Activated CD4-positive, alpha-beta T cell treated with anti-CD3 and anti-CD28 coated beads, Interleukin-10, Interleukin-2, amounts not matched to agents 100 ng/mL and 50 ng/mL, durations not matched to agents 16 hours and 8 hours (primary cell): ENCODE measurements around the gene HS2ST1.

Experiments
- DNase-seq: peaks from one replicate; pipeline ENCODE4 v3.0.0-alpha.2; 2020

Gene HS2ST1

DNA sequence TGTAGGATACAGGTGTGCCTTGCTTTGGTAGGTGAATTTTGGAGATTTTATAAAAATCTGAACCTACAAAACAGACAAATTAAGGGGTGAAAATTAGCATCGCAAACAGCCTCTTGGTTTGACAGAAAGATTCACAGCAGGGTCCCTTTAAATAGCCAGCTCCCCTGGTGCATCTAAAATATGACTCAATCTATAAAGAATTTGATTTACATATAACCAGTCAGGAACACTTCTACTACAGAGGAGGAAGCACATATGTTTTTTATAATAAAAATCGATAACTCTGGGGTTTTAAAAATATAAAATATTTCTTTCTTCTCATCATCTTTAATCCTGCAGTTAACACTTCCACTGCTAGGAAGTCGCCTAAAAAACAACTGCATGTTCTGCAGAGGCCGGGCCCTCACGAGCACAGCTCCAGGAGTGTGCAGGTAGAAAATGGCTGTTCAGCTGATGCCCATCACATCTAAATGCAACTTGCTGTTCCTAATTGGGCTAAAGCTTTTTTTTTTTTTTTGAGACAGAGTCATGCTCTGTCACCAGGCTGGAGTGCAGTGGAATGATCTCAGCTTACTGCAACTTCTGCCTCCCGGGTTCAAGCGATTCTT lies 203.4 kb downstream of the HS2ST1 start:
- DNase-seq: no peak

DNA sequence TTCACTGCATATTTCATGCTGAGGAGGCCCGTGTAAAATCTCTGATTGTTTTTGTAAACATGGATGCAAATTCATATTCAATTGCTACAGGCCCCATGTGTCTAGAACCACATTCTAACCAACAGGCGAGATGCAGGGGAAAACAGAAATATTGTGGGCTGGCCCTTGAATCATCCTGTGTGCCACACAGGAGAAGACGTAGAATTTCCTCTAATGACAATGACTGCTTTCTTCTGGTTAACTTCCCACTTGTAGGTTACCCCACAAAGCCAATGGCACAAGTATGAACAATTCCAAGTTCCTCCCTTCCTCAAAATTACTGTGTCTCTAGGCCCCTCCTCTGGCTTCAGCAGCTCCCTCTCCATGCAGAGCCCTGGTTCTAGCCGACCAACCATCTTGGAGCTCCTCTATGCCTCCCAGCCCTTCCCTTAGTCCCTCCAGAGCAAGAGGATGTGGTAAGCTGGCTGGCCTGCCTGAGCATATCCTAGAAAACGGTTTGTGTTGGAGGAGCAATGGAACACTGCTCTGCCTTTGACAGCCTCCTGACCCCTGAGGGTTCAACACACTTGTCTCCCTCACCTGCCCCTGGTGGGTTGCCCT lies 205.2 kb downstream of the HS2ST1 start:
- no peak for DNase-seq

DNA sequence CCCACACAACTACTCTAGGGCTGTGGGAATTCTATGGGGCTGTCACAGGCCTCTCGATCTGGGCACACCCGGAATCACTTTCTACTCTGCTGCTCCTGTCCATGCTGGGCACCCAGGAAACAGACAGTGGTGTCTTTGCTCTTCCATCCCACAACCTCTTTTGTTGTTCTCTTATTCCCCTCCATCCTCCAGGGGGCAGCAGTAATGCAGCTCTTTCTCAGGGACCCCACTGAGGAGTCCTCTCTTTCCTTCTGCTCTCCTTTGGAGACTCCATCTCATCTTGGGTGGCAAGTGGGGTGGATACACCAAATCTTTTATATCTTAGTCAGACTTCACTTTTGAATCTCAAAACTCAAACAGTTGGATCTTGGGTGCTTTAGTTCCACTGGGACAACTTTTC lies 206.3 kb downstream of the HS2ST1 start:
- DNase-seq: peak; percentile 4

DNA sequence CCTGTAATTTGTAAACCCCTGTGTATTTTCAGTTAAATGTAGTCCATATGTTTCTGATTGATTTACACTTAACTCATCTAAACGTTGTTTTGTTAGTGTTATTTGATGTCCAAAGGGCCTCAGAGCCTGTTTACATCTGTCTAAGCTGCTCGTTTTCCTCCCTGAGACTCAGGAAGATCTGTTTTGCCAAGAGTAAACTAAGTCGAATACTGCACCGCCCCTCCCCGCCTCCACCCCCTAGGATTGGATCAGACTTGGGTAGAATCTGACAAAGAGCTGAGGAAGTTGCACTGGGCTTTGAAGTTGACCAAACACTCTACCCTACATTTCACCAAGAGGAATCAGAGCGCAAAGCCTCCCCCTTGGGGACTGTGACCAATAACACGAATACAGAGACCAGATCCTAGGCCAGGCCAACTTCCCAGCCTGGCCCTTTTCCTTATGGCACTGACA lies 207.3 kb downstream of the HS2ST1 start:
- DNase-seq: no peak

DNA sequence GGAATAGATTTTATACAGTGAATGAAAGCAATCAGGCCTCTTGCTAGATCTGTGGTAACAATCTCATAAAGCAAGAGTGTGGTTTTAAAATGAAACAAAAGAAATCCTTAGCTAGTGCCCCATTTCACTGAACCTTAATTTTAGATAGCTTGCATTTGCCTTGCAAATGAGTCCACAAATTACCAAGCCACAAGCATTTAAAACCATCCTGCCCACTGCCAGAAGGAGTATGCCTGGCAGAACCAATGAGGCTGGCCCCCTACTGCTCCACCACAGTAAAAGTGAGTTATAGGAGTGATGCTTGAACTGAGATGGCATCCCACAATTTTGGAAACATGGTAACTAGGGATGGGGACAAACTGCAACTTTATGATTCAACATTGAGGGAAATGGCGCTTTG lies 207.8 kb downstream of the HS2ST1 start:
- no peak for DNase-seq

DNA sequence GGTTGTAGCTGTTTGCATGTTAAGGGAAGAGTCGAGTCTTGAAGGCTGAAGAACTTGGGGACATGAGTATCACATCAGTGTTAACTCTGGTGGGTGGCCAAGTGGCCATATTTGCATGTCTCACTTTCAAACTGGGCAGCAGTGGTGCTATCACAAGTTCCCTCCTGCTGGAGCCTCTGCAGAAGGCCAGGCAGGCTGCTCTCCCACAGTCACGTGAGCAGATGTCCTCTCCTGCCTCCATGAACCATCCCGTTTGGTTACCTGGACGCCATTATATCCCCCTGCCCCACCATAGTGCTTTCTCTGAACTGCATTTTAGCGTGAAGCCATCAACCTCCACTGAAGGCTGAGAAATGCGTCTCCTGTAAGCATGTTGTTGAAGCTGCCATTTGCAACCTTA lies 209.2 kb downstream of the HS2ST1 start:
- no peak for DNase-seq

DNA sequence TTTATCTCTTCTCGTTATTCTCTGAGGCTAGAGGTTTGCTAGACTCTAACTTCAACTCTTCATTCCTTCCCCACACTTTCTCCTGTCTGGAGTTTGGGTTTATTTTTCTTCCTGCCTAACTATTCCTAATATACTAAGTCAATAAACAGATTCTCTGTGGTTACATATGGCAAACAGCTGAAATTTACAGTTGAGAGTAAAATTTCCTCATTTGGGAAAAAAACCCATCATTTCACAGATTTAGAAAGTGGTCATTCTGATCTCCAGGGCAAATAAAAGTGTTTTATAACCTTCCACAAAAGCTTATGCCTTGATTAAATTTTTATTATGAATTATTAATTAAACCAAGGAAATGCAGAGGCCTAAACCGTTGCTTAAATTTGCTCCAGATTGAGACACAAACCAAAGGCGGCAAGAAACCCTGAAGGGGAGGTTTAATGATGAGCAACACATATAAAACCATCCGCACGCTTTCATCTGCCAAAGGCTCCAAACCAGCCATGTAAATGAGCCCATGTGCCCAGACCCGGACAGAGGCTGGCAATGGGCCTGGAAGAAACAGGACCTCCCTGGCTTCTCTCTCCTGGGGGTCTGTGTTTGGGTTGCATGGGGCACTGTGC lies 212.6 kb downstream of the HS2ST1 start:
- DNase-seq: no peak

DNA sequence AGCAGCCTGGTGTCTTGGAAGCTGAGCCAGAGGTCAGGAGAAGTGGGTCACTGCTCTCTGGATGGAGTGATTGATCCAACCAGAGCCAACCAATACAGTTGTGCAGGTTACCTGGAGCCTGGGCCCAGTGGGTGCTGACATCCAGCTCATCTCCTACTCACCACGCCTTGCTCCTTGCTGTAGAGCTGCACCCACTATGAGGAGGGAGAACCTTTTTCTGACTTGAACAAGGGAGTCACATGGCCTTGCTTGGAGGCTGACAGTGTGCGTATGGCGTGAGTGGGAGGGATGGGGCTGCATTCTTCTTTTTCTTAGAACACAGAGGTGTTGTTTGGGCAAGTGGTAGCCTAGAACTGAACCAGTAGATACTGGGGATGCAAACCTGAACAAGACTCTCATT lies 213.1 kb downstream of the HS2ST1 start:
- DNase-seq: no peak

DNA sequence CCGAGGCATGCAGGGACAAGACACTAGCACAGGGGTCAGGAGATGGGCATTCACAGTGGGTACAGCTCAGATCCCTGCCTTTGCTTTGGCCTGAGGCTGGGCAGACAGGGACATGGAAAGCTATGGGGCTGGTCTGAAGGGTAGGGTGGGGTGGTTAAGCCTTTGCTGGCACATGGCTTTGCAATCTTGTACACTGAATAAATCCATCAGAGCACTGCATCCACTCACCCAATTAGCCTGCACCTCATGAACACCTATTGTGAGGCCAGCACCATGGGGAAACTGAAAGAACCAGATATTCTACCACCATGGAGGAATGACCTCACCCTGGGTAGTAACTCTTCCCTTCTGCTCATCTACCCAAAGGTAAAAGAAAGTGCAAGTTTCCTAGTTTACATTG lies 214.6 kb downstream of the HS2ST1 start:
- no peak for DNase-seq

DNA sequence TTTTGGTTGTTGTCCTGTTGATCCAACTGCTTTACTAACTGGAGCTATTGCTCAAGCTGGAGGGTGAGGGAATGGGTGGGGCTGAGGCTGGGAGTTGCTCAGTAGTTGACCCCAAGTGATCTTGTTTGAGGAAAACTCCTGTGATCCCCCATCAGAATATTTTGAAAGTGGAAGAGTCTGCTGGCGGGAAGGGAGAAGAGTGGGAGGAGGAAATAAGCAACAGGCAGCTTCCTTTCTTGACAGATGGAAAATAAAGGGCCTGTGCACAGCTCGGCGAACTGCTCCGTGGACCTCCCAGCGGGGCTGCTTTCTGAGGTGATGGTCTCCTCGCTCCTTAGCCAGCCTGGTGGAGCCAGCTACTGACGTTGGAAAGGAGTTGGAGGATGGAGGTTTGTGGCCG lies 215.2 kb downstream of the HS2ST1 start:
- DNase-seq: no peak

DNA sequence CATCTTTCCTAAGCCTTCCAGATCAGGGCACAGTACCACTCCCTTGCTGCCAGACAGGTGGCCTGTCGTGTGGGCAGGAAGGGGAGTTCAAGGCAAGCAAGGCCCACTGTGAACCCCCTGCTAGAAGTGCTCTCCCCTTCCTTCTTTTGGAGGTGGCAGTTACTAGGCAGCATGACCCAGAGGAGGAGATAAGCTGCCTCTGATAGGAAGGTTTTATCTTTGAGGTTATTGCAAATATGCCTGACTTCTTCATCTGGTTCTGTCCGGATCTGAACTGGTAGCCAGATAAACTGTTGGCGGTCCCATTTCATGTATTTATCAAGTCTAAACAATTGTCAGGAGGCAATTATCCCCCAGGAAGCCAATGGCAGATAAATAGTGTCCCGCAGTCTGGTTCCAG lies 216.0 kb downstream of the HS2ST1 start:
- no peak for DNase-seq

DNA sequence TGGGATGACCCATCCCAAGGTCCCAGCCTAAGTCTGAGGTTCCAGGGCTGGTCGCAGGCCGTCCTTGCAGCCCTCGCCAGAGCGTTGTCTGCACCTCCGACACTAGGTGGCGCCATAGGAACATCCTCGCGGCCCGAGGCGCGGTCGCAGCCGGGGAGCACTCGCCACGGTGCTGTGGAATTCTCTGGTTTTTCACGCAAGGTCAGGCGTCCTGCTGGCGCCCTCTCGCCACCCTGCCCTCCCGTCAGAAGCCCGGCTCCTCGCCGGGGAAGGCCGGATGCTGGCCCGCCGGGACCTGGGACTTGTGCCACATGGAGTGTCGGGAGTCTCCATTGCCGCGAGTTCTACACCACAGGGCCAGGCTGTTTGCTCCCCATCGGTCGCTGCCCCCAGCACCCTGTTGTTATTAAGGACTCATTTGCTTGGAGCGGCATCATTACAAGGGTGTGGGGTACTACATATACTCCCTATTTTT lies 217.4 kb downstream of the HS2ST1 start:
- peak; percentile 77 for DNase-seq

DNA sequence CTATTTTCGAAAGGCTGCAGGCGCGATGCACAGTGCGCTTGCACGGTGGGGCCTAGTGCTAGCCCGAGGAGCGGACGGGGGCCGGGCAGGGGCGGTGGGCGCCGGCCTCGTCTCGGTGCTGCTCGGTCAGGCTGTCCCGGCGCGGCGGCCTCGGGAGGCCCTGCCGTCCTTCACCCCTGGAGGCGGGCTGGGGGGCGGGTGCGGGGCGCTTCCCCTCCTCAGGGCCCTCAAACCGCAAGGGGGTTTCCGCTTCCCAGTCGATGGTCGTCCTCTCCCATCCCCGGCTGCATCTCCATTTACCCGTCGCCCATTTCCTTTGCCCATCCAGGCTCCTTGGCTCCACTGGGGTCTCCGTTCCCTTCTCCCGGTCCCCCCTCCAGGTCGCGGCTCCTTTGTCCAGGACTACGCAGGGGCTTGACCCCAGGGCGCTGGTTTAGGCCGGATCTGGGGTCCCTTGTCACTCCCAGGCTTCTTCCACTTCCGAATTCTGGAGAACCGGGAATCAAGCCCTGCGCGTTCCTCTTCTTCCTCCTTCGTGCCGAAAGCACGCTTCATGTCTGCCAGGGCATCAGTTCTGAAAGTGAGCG lies 217.9 kb downstream of the HS2ST1 start:
- DNase-seq: no peak

DNA sequence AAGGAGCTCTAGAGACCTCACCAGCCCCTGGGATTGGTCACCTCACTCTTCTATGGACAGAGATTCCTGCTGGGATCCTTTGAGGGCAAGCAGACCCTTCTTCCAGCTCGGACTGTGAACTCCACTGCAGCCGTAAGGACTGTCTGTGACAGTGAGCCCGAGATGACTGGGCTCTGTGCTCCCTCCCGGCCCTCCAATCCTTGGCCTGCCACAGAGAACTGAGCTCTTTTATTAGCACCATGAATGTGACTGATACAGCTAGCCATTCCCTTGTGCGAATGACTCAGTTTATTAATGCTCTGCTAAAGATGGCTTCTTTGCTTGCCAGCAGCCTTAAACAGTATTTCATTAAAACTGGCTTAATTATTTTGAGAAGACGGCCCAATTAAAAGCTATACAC lies 219.6 kb downstream of the HS2ST1 start:
- DNase-seq: no peak

DNA sequence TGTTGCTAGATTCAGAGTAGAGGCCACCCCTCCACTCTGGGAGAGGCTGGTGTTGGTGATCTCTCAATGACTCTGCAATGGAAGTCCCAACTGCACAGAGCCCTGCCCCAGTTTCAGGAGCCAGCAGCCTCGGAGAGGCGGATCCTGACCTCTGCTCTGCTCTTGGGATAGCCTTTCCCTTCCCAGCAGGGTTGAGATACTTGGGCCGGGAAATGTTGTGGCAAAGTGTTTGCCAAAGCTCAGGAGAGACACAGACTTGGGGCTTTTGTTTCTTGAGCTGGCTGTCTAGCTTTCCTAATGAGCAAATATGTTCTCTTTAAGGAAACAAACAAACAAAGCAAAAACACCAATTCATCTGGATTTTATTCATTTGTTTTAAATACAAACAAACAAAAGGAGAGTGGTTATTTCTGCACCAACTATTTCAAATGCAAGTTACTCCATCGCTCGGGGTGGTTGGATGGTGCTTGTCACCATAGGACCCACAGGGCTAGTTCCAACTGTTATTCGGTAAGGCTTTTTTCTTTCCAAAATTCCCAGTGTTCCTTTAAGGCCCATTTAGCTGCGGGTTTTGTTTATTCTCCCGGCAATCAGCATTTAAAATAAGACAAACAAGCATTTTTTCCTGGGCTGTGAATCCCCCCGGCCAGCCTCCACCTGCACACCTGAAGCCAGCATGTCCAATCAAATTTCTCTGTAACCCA lies 220.3 kb downstream of the HS2ST1 start:
- DNase-seq: no peak

DNA sequence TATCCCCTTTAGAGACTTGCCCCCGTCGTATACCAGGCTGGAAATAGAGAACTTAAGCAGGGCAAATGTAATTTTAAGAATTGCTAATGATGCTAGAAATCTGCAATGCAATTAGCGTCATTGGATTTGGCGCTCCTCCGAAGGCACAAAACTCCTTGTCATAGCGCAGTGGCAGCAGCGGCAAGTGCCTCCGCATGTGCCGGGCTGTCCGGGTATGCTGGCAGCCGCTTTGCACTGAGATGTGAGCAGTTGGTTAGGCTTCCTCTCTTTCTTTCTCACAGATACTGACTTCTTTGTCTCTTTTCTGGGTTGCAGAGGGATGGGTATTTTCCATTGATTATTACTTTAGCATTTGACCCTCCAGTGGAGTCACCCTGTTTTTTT lies 220.9 kb downstream of the HS2ST1 start:
- no peak for DNase-seq

DNA sequence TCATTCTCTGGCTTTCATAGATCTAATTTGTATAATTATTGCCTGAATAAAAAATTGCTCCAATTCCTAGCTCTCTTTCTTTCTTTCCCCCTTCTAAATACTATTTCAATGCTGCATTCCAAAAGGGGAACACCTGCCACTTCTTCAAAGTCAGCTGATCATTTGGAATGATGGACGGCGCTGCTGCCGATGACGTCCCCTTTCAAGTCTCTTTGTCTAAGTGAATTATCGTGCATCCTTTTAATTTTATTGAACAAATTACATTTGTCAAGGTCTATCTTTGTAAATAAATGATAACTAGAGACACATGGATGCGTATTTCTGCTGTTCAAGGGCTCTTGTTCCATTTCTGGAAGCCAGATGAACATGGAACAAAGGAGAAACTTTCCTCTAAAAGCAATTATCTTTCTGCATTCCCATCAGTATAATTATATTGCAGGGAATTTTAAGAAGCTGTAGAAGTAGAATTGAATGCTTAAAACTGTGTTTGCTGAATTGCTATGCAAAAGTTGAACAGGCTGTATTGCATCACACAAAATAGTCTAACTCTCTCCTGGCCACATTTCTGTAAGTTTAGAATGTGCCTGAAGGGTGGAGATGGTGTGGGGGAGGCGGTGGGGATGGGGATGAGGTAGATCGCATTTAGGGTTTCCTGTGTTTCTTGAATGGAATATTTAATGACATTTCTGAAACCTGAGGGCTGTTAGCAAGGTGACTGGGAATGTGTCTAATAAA lies 222.3 kb downstream of the HS2ST1 start:
- no peak for DNase-seq

DNA sequence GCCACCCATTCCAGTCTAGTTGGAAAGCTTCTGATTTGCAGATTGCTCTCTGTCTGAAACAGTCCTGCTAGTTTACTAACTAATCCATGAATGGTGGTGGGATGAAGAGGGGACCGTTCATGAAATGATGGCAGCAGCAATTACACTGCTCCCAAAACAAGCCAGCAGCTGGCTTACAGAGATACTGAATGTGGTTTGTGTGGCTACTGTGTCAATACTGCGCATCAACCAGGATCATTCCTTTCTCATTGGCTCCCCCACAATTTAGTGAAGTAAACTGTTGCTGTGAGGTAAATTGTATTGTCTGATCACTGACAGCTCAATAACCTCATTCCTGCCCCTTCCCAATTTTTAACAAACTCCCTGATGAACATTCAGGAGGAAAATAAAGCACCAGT lies 222.9 kb downstream of the HS2ST1 start:
- no peak for DNase-seq

DNA sequence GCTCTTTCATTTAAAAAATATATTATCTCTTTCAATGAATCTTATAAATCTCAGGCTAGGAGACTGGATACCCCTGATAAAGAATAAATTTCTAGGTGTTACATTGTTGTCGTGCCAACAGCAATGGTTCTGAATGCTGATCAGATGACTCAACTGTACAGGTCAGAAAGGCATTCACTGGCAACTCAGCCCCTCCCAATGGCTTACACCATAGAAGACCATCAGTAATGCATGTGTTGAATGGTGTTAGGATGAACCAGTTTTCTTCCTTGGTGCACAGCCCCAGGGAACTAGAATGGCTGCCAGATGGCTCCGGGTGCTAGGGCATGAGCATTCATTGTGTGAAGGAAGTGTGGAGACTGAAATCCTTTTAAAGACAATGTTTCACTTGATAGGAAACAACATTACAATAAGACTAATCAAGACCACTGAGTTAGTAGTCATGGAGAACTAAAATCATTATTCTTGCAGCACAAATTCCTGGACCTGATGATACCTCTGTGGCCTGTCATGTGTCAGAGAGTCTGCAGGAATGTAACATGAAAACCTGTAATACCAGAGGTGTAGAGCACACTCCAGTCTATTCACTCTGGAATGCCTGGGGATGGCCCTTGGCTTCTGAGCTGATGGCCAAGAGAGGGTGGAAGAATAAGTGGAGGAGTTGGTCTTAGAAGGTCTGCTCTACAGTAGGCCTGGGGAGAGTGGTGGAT lies 226.6 kb downstream of the HS2ST1 start:
- DNase-seq: no peak

DNA sequence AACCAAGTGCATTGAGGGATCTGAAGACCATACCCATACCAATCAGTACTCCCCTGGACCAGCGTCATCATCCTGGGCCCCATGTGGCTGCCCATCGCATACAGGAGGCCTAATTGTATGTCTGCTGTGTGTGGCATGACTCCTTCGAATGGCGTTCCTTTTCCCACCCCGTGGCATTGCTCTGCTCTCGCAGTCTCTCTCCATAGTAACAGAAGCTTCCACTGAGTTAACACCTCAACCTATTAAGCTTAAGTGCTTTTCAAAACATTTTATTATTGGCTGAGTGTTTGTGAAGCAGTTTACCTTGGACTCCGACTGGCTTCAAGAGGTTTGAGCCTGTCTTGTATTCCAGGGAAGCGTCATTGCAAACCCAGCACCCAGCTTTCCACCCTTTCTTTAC lies 227.1 kb downstream of the HS2ST1 start:
- no peak for DNase-seq

DNA sequence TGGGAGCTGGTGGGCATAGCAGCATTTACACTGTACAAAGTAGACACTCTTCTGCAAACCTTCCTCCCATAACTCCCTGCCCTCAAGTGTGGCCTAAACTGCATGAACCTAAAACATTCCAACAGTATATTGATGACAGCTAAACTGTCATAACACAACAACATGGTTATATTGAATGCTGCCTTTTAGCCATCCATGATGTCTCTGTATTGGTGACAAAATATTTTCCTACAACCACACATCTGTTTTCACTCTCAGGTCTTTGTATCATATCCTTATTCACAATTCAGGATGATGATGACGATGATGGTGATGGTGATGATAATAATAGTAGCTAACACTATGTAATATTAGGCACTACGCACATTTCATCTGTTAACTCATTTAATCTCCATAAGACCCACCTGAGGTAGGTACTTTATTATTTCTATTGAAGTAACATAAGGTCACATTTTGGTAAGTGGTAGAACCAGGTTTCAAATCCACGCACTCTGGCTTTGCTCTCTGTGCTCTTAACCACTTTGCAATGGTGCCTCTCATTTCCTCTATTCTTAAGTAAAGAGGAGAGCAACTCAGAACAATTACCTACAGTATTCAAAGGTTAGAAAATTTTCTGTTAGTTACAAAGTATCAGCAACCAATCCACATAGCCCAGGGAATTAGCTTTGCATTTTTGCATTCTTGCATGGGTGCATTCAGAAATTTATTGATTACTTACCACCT lies 229.1 kb downstream of the HS2ST1 start:
- DNase-seq: no peak
